SK-N-SH (cell line): ENCODE results near the gene MLEC. TPM values are rescaled to one million over a fixed set of nuclear protein-coding genes. Genes with fewer than 3 reads are reported as not detected.
A peak's percentile ranks its signal among the peaks of the same experiment; 100 is the strongest.

Experiments
- CTCF ChIA-PET: fragments of 300-600, 350-600 bp; formaldehyde crosslinking; extraction: SDS; loops from one replicate; lab custom pipeline; 2021; lab: Yijun Ruan, JAX
- POLR2A ChIA-PET: fragments of 350-600 bp; sonication (Branson Sonifier 250); formaldehyde crosslinking; extraction: SDS; loops from one replicate; lab custom pipeline; 2020; ENCODE audit warnings: antibody characterized with exemption, inconsistent platforms; lab: Yijun Ruan, JAX
- DNase-seq: peaks from one replicate; pipeline ENCODE4 v3.0.0; 2012
- H2AFZ ChIP-seq: fragments of 200-600 bp; sonication (generic); 2 replicates; pipeline ENCODE4 v1.8.1; 2016; ENCODE audit warnings: antibody characterized with exemption, mild to moderate bottlenecking, low read depth
- H3F3A ChIP-seq: fragments of 200-600 bp; sonication (generic); replicated peaks from 2 replicates; pipeline ENCODE3; 2016; ENCODE audit warnings: antibody characterized with exemption, mild to moderate bottlenecking; ENCODE audit not compliant: insufficient read depth
- H3K27ac ChIP-seq, 2 experiments: fragments of 200-500 bp in 1 of 2; fragments of 200-600 bp in 1 of 2; sonication (Bioruptor generic) in 1 of 2; sonication (generic), shearing (Covaris generic) in 1 of 2; 2 replicates each; pipeline versions ENCODE4 v1.5.1 to v1.6.1; 2014 to 2016; ENCODE audit warnings: low read depth in 2 of 2, inconsistent platforms in 1 of 2, low read length in 1 of 2, mild to moderate bottlenecking in 1 of 2, mixed read lengths in 1 of 2
- H3K27me3 ChIP-seq: fragments of 200-600 bp; sonication (generic), shearing (Covaris generic); 2 replicates; pipeline ENCODE4 v1.6.1; 2016; ENCODE audit warnings: mixed run types; ENCODE audit not compliant: insufficient read depth
- H3K36me3 ChIP-seq, 2 experiments: fragments of 200-500 bp in 1 of 2; fragments of 200-600 bp in 1 of 2; sonication (Bioruptor generic) in 1 of 2; sonication (generic) in 1 of 2; replicated peaks in 1 of 2; 2 replicates each; pipeline versions ENCODE3 to v1.5.1; 2014 to 2016; ENCODE audit warnings: low read length in 1 of 2, mild to moderate bottlenecking in 1 of 2; ENCODE audit not compliant: insufficient read depth in 2 of 2, control insufficient read depth in 1 of 2
- H3K4me1 ChIP-seq, 2 experiments: fragments of 200-500 bp in 1 of 2; fragments of 200-600 bp in 1 of 2; sonication (Bioruptor generic) in 1 of 2; sonication (generic), shearing (Covaris generic) in 1 of 2; 2 replicates each; pipeline versions ENCODE4 v1.5.1 to v1.6.1; 2014 to 2016; ENCODE audit warnings: low read depth in 1 of 2, low read length in 1 of 2, mixed run types in 1 of 2; ENCODE audit not compliant: insufficient read depth in 2 of 2, control insufficient read depth in 1 of 2
- H3K4me2 ChIP-seq: fragments of 200-600 bp; sonication (generic), shearing (Covaris generic); 2 replicates; pipeline ENCODE4 v1.6.1; 2017; ENCODE audit warnings: mixed run types
- H3K4me3 ChIP-seq, 2 experiments: fragments of 200-500 bp in 1 of 2; fragments of 200-600 bp in 1 of 2; sonication (Bioruptor generic) in 1 of 2; sonication (generic), shearing (Covaris generic) in 1 of 2; 2 replicates each; pipeline versions ENCODE4 v1.5.1 to v1.8.1; 2014 to 2016; ENCODE audit warnings: low read depth in 2 of 2, inconsistent platforms in 1 of 2, low read length in 1 of 2, mild to moderate bottlenecking in 1 of 2, mixed read lengths in 1 of 2, moderate library complexity in 1 of 2
- H3K79me2 ChIP-seq: fragments of 200-600 bp; sonication (generic); 2 replicates; pipeline ENCODE4 v1.8.1; 2017; ENCODE audit warnings: mild to moderate bottlenecking; ENCODE audit not compliant: insufficient read depth
- H3K9ac ChIP-seq: fragments of 200-600 bp; sonication (generic); 2 replicates; pipeline ENCODE4 v1.6.1; 2017; ENCODE audit warnings: mixed run types
- H3K9me2 ChIP-seq: fragments of 200-600 bp; sonication (generic); 2 replicates; pipeline ENCODE4 v1.6.1; 2017; ENCODE audit warnings: mixed run types
- H3K9me3 ChIP-seq: fragments of 200-600 bp; sonication (generic); 2 replicates; pipeline ENCODE4 v1.6.1; 2017; ENCODE audit warnings: mixed run types, mild to moderate bottlenecking, moderate library complexity
- H4K20me1 ChIP-seq: fragments of 200-600 bp; sonication (generic); 2 replicates; pipeline ENCODE4 v1.6.1; 2017; ENCODE audit warnings: mild to moderate bottlenecking, mixed run types; ENCODE audit not compliant: insufficient read depth
- CHD2 ChIP-seq: fragments of 150-350 bp; IDR thresholded peaks from 2 replicates; pipeline ENCODE4 v1.6.1; 2018; ENCODE audit warnings: low read length; ENCODE audit not compliant: partially characterized antibody
- EP300 ChIP-seq, 2 experiments: IDR thresholded peaks; 2 replicates each; pipeline versions ENCODE4 v1.4.0 to v1.6.1; 2012; ENCODE audit warnings: borderline replicate concordance in 1 of 2, low read depth in 1 of 2, low read length in 1 of 2
- EZH2phosphoT487 ChIP-seq: fragments of 200-600 bp; sonication (generic); IDR thresholded peaks from 2 replicates; pipeline ENCODE4 v1.6.1; 2017; ENCODE audit warnings: low read depth, mixed run types, mild to moderate bottlenecking, antibody characterized with exemption, moderate library complexity, borderline replicate concordance
- FOXJ3 ChIP-seq: sonication (generic); formaldehyde crosslinking; IDR thresholded peaks from 2 replicates; pipeline ENCODE4 v1.5.1; 2020; ENCODE audit warnings: mild to moderate bottlenecking, missing genetic modification reagents
- GABPA ChIP-seq: IDR thresholded peaks from 2 replicates; pipeline ENCODE4 v1.4.0; 2012; ENCODE audit warnings: low read depth, mild to moderate bottlenecking
- GATA2 ChIP-seq: sonication (generic); formaldehyde crosslinking; IDR thresholded peaks from 2 replicates; pipeline ENCODE4 v1.5.0; 2020; ENCODE audit warnings: mild to moderate bottlenecking, missing genetic modification reagents
- IRF3 ChIP-seq: fragments of 150-350 bp; IDR thresholded peaks from 2 replicates; pipeline ENCODE4 v1.6.1; 2016; ENCODE audit warnings: mild to moderate bottlenecking, low read depth, low read length
- JUND ChIP-seq: IDR thresholded peaks from 2 replicates; pipeline ENCODE4 v1.4.0; 2012
- MXI1 ChIP-seq: IDR thresholded peaks from 2 replicates; pipeline ENCODE4 v1.6.1; 2012; ENCODE audit warnings: mild to moderate bottlenecking, low read depth, low read length, improper control_type of control experiment
- NFIC ChIP-seq: IDR thresholded peaks from 2 replicates; pipeline ENCODE4 v1.4.0; 2012; ENCODE audit warnings: borderline replicate concordance
- NRF1 ChIP-seq: IDR thresholded peaks from 2 replicates; pipeline ENCODE4 v1.6.1; 2012; ENCODE audit warnings: low read depth, mild to moderate bottlenecking, low read length
- POLR2AphosphoS5 ChIP-seq: IDR thresholded peaks from 2 replicates; pipeline ENCODE4 v1.6.1; 2012; ENCODE audit warnings: low read depth, low read length
- RAD21 ChIP-seq: IDR thresholded peaks from 2 replicates; pipeline ENCODE4 v1.6.1; 2012; ENCODE audit warnings: mild to moderate bottlenecking, low read length
- RFX5 ChIP-seq: IDR thresholded peaks from 2 replicates; pipeline ENCODE4 v1.6.1; 2012; ENCODE audit warnings: mild to moderate bottlenecking, improper control_type of control experiment, low read length
- SIN3A ChIP-seq: IDR thresholded peaks from 2 replicates; pipeline ENCODE4 v1.6.1; 2012; ENCODE audit warnings: low read depth, mild to moderate bottlenecking, low read length, moderate library complexity, borderline replicate concordance
- SMC3 ChIP-seq: IDR thresholded peaks from 2 replicates; pipeline ENCODE4 v1.6.1; 2012; ENCODE audit warnings: low read depth, low read length, improper control_type of control experiment
- TEAD4 ChIP-seq: IDR thresholded peaks from 2 replicates; pipeline ENCODE4 v1.4.0; 2012; ENCODE audit warnings: mild to moderate bottlenecking, borderline replicate concordance; ENCODE audit not compliant: insufficient read depth
- USF2 ChIP-seq: fragments of 150-350 bp; IDR thresholded peaks from 2 replicates; pipeline ENCODE4 v1.6.1; 2017; ENCODE audit warnings: antibody characterized with exemption, low read length, low read depth, borderline replicate concordance
- YY1 ChIP-seq: IDR thresholded peaks from 2 replicates; pipeline ENCODE4 v1.4.0; 2012; ENCODE audit warnings: low read depth, mild to moderate bottlenecking
- WGBS: methylation state at CpG from one replicate; pipeline ENCODE4 v1.1.6; 2017; ENCODE audit warnings: low lambda C conversion rate; 5-methylcytosine and 5-hydroxymethylcytosine counted together
- polyA plus RNA-seq, 3 experiments: library from polyadenylated mRNA; depleted of rRNA; stranded (reverse); fragments of >200 nt; gene quantifications; 2 replicates each; pipeline ENCODE4 v1.2.3, GENCODE V29; 2012
- TF ChIP-seq, protein P1 (sequence below): IDR thresholded peaks from 2 replicates; pipeline ENCODE4 v1.4.0; 2012; ENCODE audit warnings: low read depth

Gene MLEC
- polyA plus RNA-seq, 1 of the 3 experiments (the other 2 are of a cell fraction), result 23.4 TPM

DNA sequence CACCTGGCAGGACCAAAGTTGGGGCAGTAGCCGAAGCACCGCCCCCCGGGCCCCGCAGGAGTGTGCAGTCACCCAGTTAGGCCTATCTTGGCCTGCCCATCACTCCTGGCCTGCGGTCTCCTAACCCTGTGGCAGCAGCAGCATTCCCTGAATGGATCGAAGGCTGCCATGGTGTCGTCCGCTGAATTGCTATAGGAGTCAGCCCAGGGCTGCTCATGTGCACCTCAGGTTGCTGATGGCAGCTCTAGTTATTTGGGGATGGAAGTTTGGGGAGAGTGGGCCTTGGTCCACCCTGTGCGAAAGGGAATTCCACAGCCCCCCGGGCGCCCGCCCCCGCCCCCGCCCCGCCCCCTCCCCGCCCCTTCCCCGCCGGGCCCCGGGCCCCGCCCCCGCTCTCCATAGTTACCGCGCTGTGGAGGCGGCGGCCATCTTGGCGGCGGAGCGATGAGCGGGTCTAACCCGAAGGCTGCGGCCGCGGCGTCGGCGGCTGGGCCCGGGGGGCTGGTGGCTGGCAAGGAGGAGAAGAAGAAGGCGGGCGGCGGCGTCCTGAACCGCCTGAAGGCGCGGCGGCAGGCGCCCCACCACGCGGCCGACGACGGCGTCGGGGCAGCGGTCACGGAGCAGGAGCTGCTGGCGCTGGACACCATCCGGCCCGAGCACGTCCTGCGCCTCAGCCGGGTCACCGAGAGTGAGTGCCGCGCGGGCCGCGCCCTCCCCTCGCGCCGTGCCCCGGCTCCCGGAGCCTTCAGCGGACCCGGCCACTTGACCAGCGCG, 23.3 kb downstream of the MLEC start, which contains the start of gene UNC119B:
UNC119B (plus strand) TSS at position 428 of the 774 bp plus-strand sequence; CDS start at position 445, 17 bp downstream.
- 17% methylated on average over 1 of the region's 76 CpGs for WGBS
- H3K79me2 ChIP-seq, result peaks cover 37% of the 10 kb centered on the region

GRCh38 chr12:120710805-120711296, 23.9 kb downstream of the MLEC start:
- CTCF ChIA-PET, result interaction anchor here (0.6 to 5.3 kb wide), 8 partner anchors 11 to 731 kb away, joined by 3 to 67 read pairs (median 5); partner anchors contain the start of genes ACADS, CABP1 and POP5
- no peak for TF ChIP-seq NRF1
- TF ChIP-seq IRF3, result no peak
- TF ChIP-seq SMC3, result no peak
- TF ChIP-seq GABPA, result no peak
- no peak for TF ChIP-seq POLR2AphosphoS5
- no peak for TF ChIP-seq JUND
- no peak for TF ChIP-seq RFX5
- no peak for TF ChIP-seq FOXJ3 (CRISPR knock-in tag)
- no peak for TF ChIP-seq GATA2 (CRISPR knock-in tag)
- TF ChIP-seq CHD2, result no peak
- TF ChIP-seq RAD21, result no peak
- no peak for TF ChIP-seq USF2
- TF ChIP-seq SIN3A, result no peak
- TF ChIP-seq NFIC, result no peak
- no peak for TF ChIP-seq EP300 (IDR thresholded peaks at IDR 0.05; ENCODE audit: borderline replicate concordance in 1 of 2, low read depth in 1 of 2, low read length in 1 of 2)
- TF ChIP-seq YY1, result no peak
- no peak for TF ChIP-seq TEAD4
- TF ChIP-seq, protein P1, sequence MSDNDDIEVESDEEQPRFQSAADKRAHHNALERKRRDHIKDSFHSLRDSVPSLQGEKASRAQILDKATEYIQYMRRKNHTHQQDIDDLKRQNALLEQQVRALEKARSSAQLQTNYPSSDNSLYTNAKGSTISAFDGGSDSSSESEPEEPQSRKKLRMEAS, result no peak
- H4K20me1 ChIP-seq, result no peaks in the 10 kb centered on the region
- H3K27me3 ChIP-seq, result no peaks in the 10 kb centered on the region
- peaks cover 0 to 29% of the 10 kb centered on the region in 2 experiments; a peak in 2 of 4 replicates for H3K4me1 ChIP-seq
- whole genome bisulfite sequencing, result 4% methylated on average over 4 of the region's 31 CpGs
- H3K4me3 ChIP-seq, result peak overlapping the region; percentile 78 to 90
- peaks cover 37% of the 10 kb centered on the region for H3K79me2 ChIP-seq
- peak overlapping the region; percentile 17; the same call in 1 of the 2 replicates for H2AFZ ChIP-seq
- POLR2A ChIA-PET, result interaction anchor here (0.6 to 2.1 kb wide), 5 partner anchors 11 to 332 kb away, joined by 3 to 8 read pairs (median 6); no protein-coding TSS in a partner anchor
- peaks cover 15% of the 10 kb centered on the region for H3F3A ChIP-seq
- H3K9me2 ChIP-seq, result no peaks in the 10 kb centered on the region
- H3K9me3 ChIP-seq, result no peaks in the 10 kb centered on the region
- DNase-seq, result peak; percentile 56
- H3K36me3 ChIP-seq, result peaks cover 8 to 29% of the 10 kb centered on the region in 2 experiments
- H3K9ac ChIP-seq, result peak overlapping the region; percentile 84
- H3K4me2 ChIP-seq, result peak overlapping the region; percentile 82
- H3K27ac ChIP-seq, result peak overlapping the region; percentile 63 to 79; a peak in 2 of 4 replicates

More for the DNA sequence above, 23.3 kb downstream of the MLEC start, which contains the start of gene UNC119B:
- Histone ChIP-seq H3K9me3 (no peaks in the 10 kb centered on the region), H4K20me1 (no peaks in the 10 kb centered on the region)
- CTCF ChIA-PET, result interaction anchor here (0.6 to 5.3 kb wide), 7 partner anchors 12 to 732 kb away, joined by 3 to 67 read pairs (median 6); partner anchors contain the start of genes CABP1 and POP5
- TF ChIP-seq POLR2AphosphoS5, result peak; percentile 56; the same call in 1 of the 2 replicates
- no peak for TF ChIP-seq SMC3
- peak; percentile 38 for TF ChIP-seq GATA2 (CRISPR knock-in tag)
- no peak for TF ChIP-seq EZH2phosphoT487
- peak; percentile 91 for TF ChIP-seq YY1
- peak; percentile 41 for TF ChIP-seq MXI1
- TF ChIP-seq, all 33 proteins: peak for 4
- Histone ChIP-seq H3K9me2 (no peaks in the 10 kb centered on the region), H3K4me1 (peaks cover 0 to 29% of the 10 kb centered on the region in 2 experiments; a peak in 2 of 4 replicates), H3K4me2 (peak within 1 kb of the TSS; percentile 82), H3K27ac (peak within 1 kb of the TSS; percentile 63 to 79; a peak in 3 of 4 replicates), H3K27me3 (no peaks in the 10 kb centered on the region), H3F3A (peaks cover 15% of the 10 kb centered on the region), H3K4me3 (peak within 1 kb of the TSS; percentile 78 to 90), H3K36me3 (peaks cover 5 to 24% of the 10 kb centered on the region in 2 experiments), H2AFZ (peak within 1 kb of the TSS; percentile 64), H3K9ac (peak within 1 kb of the TSS; percentile 84)
- POLR2A ChIA-PET, result interaction anchor here (0.9 to 2.1 kb wide), 5 partner anchors 12 to 127 kb away, joined by 3 to 8 read pairs (median 3); no protein-coding TSS in a partner anchor
- DNase-seq, result peak; percentile 96
